LoVo (cell line): ENCODE data around the gene KTI12.

ENCODE experiments used
- DNase-seq: peaks from one replicate; pipeline ENCODE4 v3.0.0-alpha.2; 2016; ENCODE audit warnings: low spot score

The KTI12 gene

GRCh38 chr1:51988254-51988653 lies 45.4 kb downstream of the KTI12 start:
- no peak for DNase-seq

- no peak for DNase-seq
Measured at GRCh38 chr1:51986718-51987117, 46.9 kb downstream of the KTI12 start.

- no peak for DNase-seq
Measured at GRCh38 chr1:51982161-51982560, 51.4 kb downstream of the KTI12 start.
